MM.1S (cell line): ENCODE measurements around the gene TAS2R41.

ENCODE experiments used
- DNase-seq: peaks from one replicate; pipeline ENCODE4 v3.0.0-alpha.2; 2015
- H2AFZ ChIP-seq: fragments of 300-600 bp; sonication (generic); 2 replicates; pipeline ENCODE4 v1.6.0; 2016; ENCODE audit warnings: antibody characterized with exemption, low read length
- H3F3A ChIP-seq: fragments of 300-600 bp; sonication (generic); 2 replicates; pipeline ENCODE4 v1.6.1; 2016; ENCODE audit warnings: mild to moderate bottlenecking, antibody characterized with exemption, low read length, moderate library complexity, mixed read lengths; ENCODE audit not compliant: insufficient read depth
- H3K27ac ChIP-seq: fragments of 300-600 bp; sonication (generic); 2 replicates; pipeline ENCODE4 v1.5.1; 2016; ENCODE audit warnings: mild to moderate bottlenecking, low read length
- H3K27me3 ChIP-seq: fragments of 300-600 bp; sonication (generic); replicated peaks from 2 replicates; pipeline ENCODE4 v1.6.0; 2016; ENCODE audit warnings: low read length; ENCODE audit not compliant: insufficient read depth
- H3K36me3 ChIP-seq: fragments of 300-600 bp; sonication (generic); replicated peaks from 2 replicates; pipeline ENCODE4 v1.6.1; 2016; ENCODE audit warnings: mild to moderate bottlenecking, low read length, mixed read lengths; ENCODE audit not compliant: insufficient read depth
- H3K4me1 ChIP-seq: fragments of 300-600 bp; sonication (generic); 2 replicates; pipeline ENCODE4 v1.6.1; 2016; ENCODE audit warnings: low read length, mixed read lengths
- H3K4me2 ChIP-seq: fragments of 300-600 bp; sonication (generic); 2 replicates; pipeline ENCODE4 v1.6.0; 2016; ENCODE audit warnings: low read depth, low read length
- H3K4me3 ChIP-seq: fragments of 300-600 bp; sonication (generic); 2 replicates; pipeline ENCODE4 v1.5.1; 2016; ENCODE audit warnings: low read length, mixed read lengths
- H3K79me2 ChIP-seq: fragments of 300-600 bp; sonication (generic); 2 replicates; pipeline ENCODE4 v1.6.1; 2016; ENCODE audit warnings: mixed run types, low read length, mixed read lengths
- H3K9ac ChIP-seq: fragments of 300-600 bp; sonication (generic); 2 replicates; pipeline ENCODE4 v1.6.1; 2016; ENCODE audit warnings: low read length, mixed read lengths
- H3K9me2 ChIP-seq: fragments of 300-600 bp; sonication (generic); replicated peaks from 2 replicates; pipeline ENCODE4 v1.6.1; 2016; ENCODE audit warnings: mild to moderate bottlenecking, low read length, mixed read lengths; ENCODE audit not compliant: insufficient read depth
- H3K9me3 ChIP-seq: fragments of 300-600 bp; sonication (generic); replicated peaks from 2 replicates; pipeline ENCODE4 v1.6.1; 2016; ENCODE audit warnings: mild to moderate bottlenecking, low read length, mixed read lengths; ENCODE audit not compliant: insufficient read depth
- H4K20me1 ChIP-seq: fragments of 300-600 bp; sonication (generic); 2 replicates; pipeline ENCODE4 v1.6.1; 2016; ENCODE audit warnings: mild to moderate bottlenecking, low read length, moderate library complexity, mixed read lengths; ENCODE audit not compliant: insufficient read depth
- EZH2 ChIP-seq: fragments of 300-600 bp; sonication (generic); optimal IDR thresholded peaks from 2 replicates; pipeline ENCODE3; 2017; ENCODE audit warnings: low read depth, mild to moderate bottlenecking, antibody characterized with exemption, low read length, mixed read lengths
- EZH2phosphoT487 ChIP-seq: fragments of 300-600 bp; sonication (generic); IDR thresholded peaks from 2 replicates; pipeline ENCODE4 v1.6.1; 2018; ENCODE audit warnings: antibody characterized with exemption, low read length
- TF ChIP-seq, protein P1 (sequence below): fragments of 300-600 bp; sonication (generic); IDR thresholded peaks from 2 replicates; pipeline ENCODE4 v1.5.1; 2016; ENCODE audit warnings: antibody characterized with exemption, low read length, mixed read lengths

TAS2R41 gene

DNA sequence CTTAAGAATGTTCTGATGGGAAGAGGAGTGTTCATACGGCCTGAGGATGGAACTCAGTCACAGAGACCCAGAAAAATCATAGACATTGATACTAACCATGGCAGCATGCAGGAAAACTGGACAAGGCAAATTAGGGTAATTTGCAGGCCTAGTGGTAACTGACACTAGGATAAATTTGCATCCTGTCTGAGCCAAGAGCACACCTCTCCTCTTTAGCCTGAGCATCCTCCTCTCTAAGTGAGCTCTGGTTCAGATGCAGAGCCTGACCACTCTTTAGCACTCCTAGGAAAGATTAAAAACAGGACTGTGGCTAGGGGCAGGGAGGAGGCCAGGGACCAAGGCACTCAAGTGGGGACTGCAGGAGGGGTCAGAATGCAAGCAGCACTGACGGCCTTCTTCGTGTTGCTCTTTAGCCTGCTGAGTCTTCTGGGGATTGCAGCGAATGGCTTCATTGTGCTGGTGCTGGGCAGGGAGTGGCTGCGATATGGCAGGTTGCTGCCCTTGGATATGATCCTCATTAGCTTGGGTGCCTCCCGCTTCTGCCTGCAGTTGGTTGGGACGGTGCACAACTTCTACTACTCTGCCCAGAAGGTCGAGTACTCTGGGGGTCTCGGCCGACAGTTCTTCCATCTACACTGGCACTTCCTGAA lies at the start of gene TAS2R41:
TSS of gene TAS2R41 (plus strand) at position 373 of the 650 bp plus-strand sequence. CDS start at position 373, 0 bp downstream.
- H2AFZ ChIP-seq: no peak within 1 kb of the TSS

DNA sequence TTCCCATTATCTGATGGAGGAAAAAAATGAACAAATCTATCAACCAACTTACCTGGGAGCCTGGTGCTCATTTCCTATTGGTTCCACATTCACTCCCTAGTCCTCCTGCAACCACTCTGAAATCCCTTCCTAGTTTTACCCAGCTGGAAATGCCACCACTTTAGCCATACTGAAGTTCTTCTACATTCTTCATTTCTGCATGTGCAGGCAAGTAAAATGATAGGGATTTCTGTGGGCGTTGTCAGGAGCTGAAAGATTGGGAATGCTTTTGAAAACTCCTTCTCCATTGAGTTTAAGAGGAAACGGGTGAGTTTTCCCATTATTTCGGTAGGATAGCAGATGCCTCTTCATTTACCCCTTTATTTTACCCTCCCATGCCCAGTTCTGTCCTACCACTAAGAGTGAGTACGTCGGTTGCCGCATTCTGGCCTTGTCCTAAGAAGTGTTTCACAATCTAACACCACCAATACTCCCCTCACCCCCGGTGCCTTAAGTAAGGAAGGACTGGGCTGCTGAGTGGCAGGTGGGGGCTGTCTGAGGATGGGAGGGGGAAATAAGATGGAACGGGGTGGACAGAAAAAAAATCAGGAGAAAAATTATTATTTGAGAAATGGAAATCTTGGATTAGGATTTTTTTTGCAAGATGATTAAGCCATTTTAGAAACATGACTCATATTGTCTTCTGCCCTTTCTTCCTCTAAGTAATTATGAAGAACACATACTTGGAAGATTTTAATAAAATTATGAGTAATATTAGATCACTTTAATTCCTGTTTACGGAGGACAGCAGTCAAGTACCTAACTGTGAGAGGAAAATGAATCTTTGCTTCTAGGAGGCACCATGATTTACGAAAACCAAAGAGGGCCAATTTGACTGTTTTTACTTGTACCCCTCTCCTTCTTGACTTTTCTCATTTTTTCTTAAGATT lies 47.6 kb upstream of the TAS2R41 start:
- no peaks in the 10 kb centered on the region for H3K79me2 ChIP-seq
- H3K9me2 ChIP-seq: no peaks in the 10 kb centered on the region
- no peaks in the 10 kb centered on the region for H3F3A ChIP-seq
- H3K27me3 ChIP-seq: no peaks in the 10 kb centered on the region
- no peak for TF ChIP-seq EZH2phosphoT487
- TF ChIP-seq, protein P1, sequence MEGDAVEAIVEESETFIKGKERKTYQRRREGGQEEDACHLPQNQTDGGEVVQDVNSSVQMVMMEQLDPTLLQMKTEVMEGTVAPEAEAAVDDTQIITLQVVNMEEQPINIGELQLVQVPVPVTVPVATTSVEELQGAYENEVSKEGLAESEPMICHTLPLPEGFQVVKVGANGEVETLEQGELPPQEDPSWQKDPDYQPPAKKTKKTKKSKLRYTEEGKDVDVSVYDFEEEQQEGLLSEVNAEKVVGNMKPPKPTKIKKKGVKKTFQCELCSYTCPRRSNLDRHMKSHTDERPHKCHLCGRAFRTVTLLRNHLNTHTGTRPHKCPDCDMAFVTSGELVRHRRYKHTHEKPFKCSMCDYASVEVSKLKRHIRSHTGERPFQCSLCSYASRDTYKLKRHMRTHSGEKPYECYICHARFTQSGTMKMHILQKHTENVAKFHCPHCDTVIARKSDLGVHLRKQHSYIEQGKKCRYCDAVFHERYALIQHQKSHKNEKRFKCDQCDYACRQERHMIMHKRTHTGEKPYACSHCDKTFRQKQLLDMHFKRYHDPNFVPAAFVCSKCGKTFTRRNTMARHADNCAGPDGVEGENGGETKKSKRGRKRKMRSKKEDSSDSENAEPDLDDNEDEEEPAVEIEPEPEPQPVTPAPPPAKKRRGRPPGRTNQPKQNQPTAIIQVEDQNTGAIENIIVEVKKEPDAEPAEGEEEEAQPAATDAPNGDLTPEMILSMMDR: no peak
- TF ChIP-seq EZH2: no peak
- H4K20me1 ChIP-seq: no peaks in the 10 kb centered on the region
- no peak overlapping the region for H3K4me3 ChIP-seq
- H3K4me2 ChIP-seq: no peak overlapping the region
- H3K4me1 ChIP-seq: no peaks in the 10 kb centered on the region
- no peak overlapping the region for H3K27ac ChIP-seq
- no peaks in the 10 kb centered on the region for H3K36me3 ChIP-seq
- no peak overlapping the region for H2AFZ ChIP-seq
- H3K9me3 ChIP-seq: no peaks in the 10 kb centered on the region
- no peak overlapping the region for H3K9ac ChIP-seq
- no peak for DNase-seq

More for the DNA sequence above, at the start of gene TAS2R41:
- H3K4me3 ChIP-seq: no peak within 1 kb of the TSS
- no peak for TF ChIP-seq EZH2
- no peak for TF ChIP-seq EZH2phosphoT487
- TF ChIP-seq, protein P1: no peak
- no peaks in the 10 kb centered on the region for H3K4me1 ChIP-seq
- DNase-seq: no peak
- no peak within 1 kb of the TSS for H3K9ac ChIP-seq
- H3F3A ChIP-seq: no peaks in the 10 kb centered on the region
- no peak within 1 kb of the TSS for H3K27ac ChIP-seq
- H3K9me3 ChIP-seq: no peaks in the 10 kb centered on the region
- H4K20me1 ChIP-seq: no peaks in the 10 kb centered on the region
- H3K79me2 ChIP-seq: no peaks in the 10 kb centered on the region
- no peaks in the 10 kb centered on the region for H3K27me3 ChIP-seq
- H3K9me2 ChIP-seq: no peaks in the 10 kb centered on the region
- no peaks in the 10 kb centered on the region for H3K36me3 ChIP-seq
- no peak within 1 kb of the TSS for H3K4me2 ChIP-seq

GRCh38 chr7:143431109-143431508 lies 46.6 kb upstream of the TAS2R41 start:
- H2AFZ ChIP-seq: no peak overlapping the region

More at GRCh38 chr7:143431109-143431508, 46.6 kb upstream of the TAS2R41 start:
- DNase-seq: no peak
- no peak for TF ChIP-seq EZH2
- TF ChIP-seq EZH2phosphoT487: no peak
- TF ChIP-seq, protein P1: no peak
- Histone ChIP-seq H3K9me3 (no peaks in the 10 kb centered on the region), H3K4me1 (no peaks in the 10 kb centered on the region), H3K4me2 (no peak overlapping the region), H3K27ac (no peak overlapping the region), H3K9ac (no peak overlapping the region), H3K9me2 (no peaks in the 10 kb centered on the region), H3F3A (no peaks in the 10 kb centered on the region), H4K20me1 (no peaks in the 10 kb centered on the region), H3K79me2 (no peaks in the 10 kb centered on the region), H3K4me3 (no peak overlapping the region), H3K27me3 (no peaks in the 10 kb centered on the region), H3K36me3 (no peaks in the 10 kb centered on the region)
